GM12878 (cell line): Measurements from ENCODE around the gene AGAP3. TPM values are rescaled to one million over a fixed set of nuclear protein-coding genes. Genes with fewer than 3 reads are reported as not detected.

ENCODE experiments used
- ATAC-seq: fragments of 200-7000 bp; cut with Tn5 transposase; 3 replicates; pipeline ENCODE4 v1.9.1; 2020; ENCODE audit warnings: mild to moderate bottlenecking, moderate library complexity
- BruUV-seq: library from RNA; stranded (reverse); fragments of 400-500 nt; replicated peaks from 2 replicates; lab custom pipeline; 2021; lab: Mats Ljungman, UMichigan
- CTCF ChIA-PET: fragments of 300-600 bp; sonication (Branson Sonifier 250); formaldehyde crosslinking; extraction: SDS; loops from one replicate; lab custom pipeline; 2021; ENCODE audit warnings: inconsistent platforms; lab: Yijun Ruan, JAX
- POLR2A ChIA-PET: fragments of 350-600 bp; formaldehyde crosslinking; extraction: SDS; loops from one replicate; lab custom pipeline; 2021; ENCODE audit warnings: inconsistent platforms; lab: Charles Lee
- RAD21 ChIA-PET: fragments of 300-600 bp; sonication (Branson Sonifier 250); formaldehyde crosslinking; loops from one replicate; lab custom pipeline; 2023; ENCODE audit warnings: antibody characterized with exemption; ENCODE audit not compliant: unreplicated experiment; lab: Charles Lee
- SMC1A ChIA-PET: fragments of 300-600 bp; sonication (Branson Sonifier 250); formaldehyde crosslinking; loops from one replicate; lab custom pipeline; 2023; ENCODE audit not compliant: unreplicated experiment, uncharacterized antibody; lab: Charles Lee
- DNase-seq: peaks from one replicate; pipeline ENCODE4 v3.0.0-alpha.2; 2011; ENCODE audit warnings: low read depth, low spot score
- FAIRE-seq: peaks from 3 replicates; lab custom pipeline; 2011; peaks lifted over from hg19 to GRCh38; lab: Jason Lieb, UNC
- H2AFZ ChIP-seq: 2 replicates; pipeline ENCODE4 v1.6.0; 2011; ENCODE audit warnings: low read depth, low read length, control low read depth; ENCODE audit not compliant: control insufficient read depth
- H3K27ac ChIP-seq: 2 replicates; pipeline ENCODE4 v1.5.1; 2011; ENCODE audit warnings: control low read depth; ENCODE audit not compliant: control insufficient read depth, insufficient read depth
- H3K27me3 ChIP-seq, 2 experiments: replicated peaks in 1 of 2; 2 replicates each; pipeline versions ENCODE4 v1.6.0 to v1.6.1; 2011; ENCODE audit warnings: low read length in 1 of 2; ENCODE audit not compliant: control insufficient read depth in 2 of 2, insufficient read depth in 2 of 2
- H3K36me3 ChIP-seq, 2 experiments: 2 replicates each; pipeline ENCODE4 v1.5.1; 2011; ENCODE audit warnings: low read length in 1 of 2; ENCODE audit not compliant: control insufficient read depth in 2 of 2, insufficient read depth in 2 of 2
- H3K4me1 ChIP-seq: 2 replicates; pipeline ENCODE4 v1.6.1; 2011; ENCODE audit warnings: mild to moderate bottlenecking, low read length, moderate library complexity, mixed read lengths; ENCODE audit not compliant: control insufficient read depth, insufficient read depth
- H3K4me2 ChIP-seq: 2 replicates; pipeline ENCODE4 v1.6.0; 2011; ENCODE audit warnings: control low read depth; ENCODE audit not compliant: control insufficient read depth, insufficient read depth
- H3K4me3 ChIP-seq: fragments of 200-600 bp; sonication (generic); 2 replicates; pipeline ENCODE4 v1.5.1; 2016
- H3K79me2 ChIP-seq: 2 replicates; pipeline ENCODE4 v1.6.0; 2011; ENCODE audit warnings: low read length; ENCODE audit not compliant: control insufficient read depth, insufficient read depth
- H3K9ac ChIP-seq: 2 replicates; pipeline ENCODE4 v1.8.0; 2011; ENCODE audit warnings: low read length, control low read depth, mixed read lengths; ENCODE audit not compliant: control insufficient read depth, insufficient read depth
- H3K9me3 ChIP-seq: replicated peaks from 3 replicates; pipeline ENCODE4 v1.5.1; 2011; ENCODE audit warnings: mild to moderate bottlenecking, low read length; ENCODE audit not compliant: control insufficient read depth, insufficient read depth
- H4K20me1 ChIP-seq: 2 replicates; pipeline ENCODE4 v1.6.0; 2011; ENCODE audit not compliant: control insufficient read depth, insufficient read depth
- CEBPB ChIP-seq, 2 experiments: fragments of 150-350 bp in 1 of 2; IDR thresholded peaks; 2 replicates each; pipeline ENCODE4 v1.6.1; 2012 to 2014; ENCODE audit warnings: low read depth in 2 of 2, low read length in 2 of 2, borderline replicate concordance in 1 of 2, inconsistent platforms in 1 of 2
- FOS ChIP-seq: IDR thresholded peaks from 3 replicates; pipeline ENCODE4 v1.6.1; 2011; ENCODE audit warnings: borderline replicate concordance; ENCODE audit not compliant: insufficient read length; ENCODE audit errors: extremely low read depth
- GATAD2B ChIP-seq: fragments of 450-650 bp; conservative IDR thresholded peaks from 2 replicates; pipeline ENCODE4 v1.6.1; 2017; ENCODE audit warnings: low read depth, mild to moderate bottlenecking, moderate library complexity
- MXI1 ChIP-seq: fragments of 150-350 bp; IDR thresholded peaks from 2 replicates; pipeline ENCODE4 v1.6.1; 2011; ENCODE audit warnings: low read depth, mild to moderate bottlenecking, inconsistent platforms, low read length, improper control_type of control experiment
- NFIC ChIP-seq: IDR thresholded peaks from 2 replicates; pipeline ENCODE4 v1.6.1; 2012; ENCODE audit warnings: low read depth, mild to moderate bottlenecking, inconsistent platforms, low read length, moderate library complexity
- NFYB ChIP-seq: IDR thresholded peaks from 2 replicates; pipeline ENCODE4 v1.6.1; 2011; ENCODE audit warnings: low read depth, mild to moderate bottlenecking, low read length, improper control_type of control experiment, moderate library complexity; ENCODE audit not compliant: insufficient read depth
- SIX5 ChIP-seq: IDR thresholded peaks from 2 replicates; pipeline ENCODE4 v1.6.1; 2011; ENCODE audit warnings: mild to moderate bottlenecking, low read depth, low read length, moderate library complexity; ENCODE audit not compliant: severe bottlenecking
- SMAD5 ChIP-seq: IDR thresholded peaks from 2 replicates; pipeline ENCODE4 v1.6.1; 2016; ENCODE audit warnings: antibody characterized with exemption, low read depth
- SMARCA5 ChIP-seq: fragments of 450-650 bp; IDR thresholded peaks from 2 replicates; pipeline ENCODE4 v1.6.1; 2017; ENCODE audit warnings: mild to moderate bottlenecking
- SMC3 ChIP-seq: IDR thresholded peaks from 2 replicates; pipeline ENCODE4 v1.6.1; 2011; ENCODE audit warnings: low read length, improper control_type of control experiment, borderline replicate concordance
- TCF3 ChIP-seq: IDR thresholded peaks from 2 replicates; pipeline ENCODE4 v1.6.1; 2012; ENCODE audit warnings: low read depth, mild to moderate bottlenecking, low read length, borderline replicate concordance; ENCODE audit not compliant: insufficient read depth
- ZNF207 ChIP-seq: fragments of 450-650 bp; IDR thresholded peaks from 2 replicates; pipeline ENCODE4 v1.6.1; 2014; ENCODE audit warnings: antibody characterized with exemption, mild to moderate bottlenecking, borderline replicate concordance
- WGBS: methylation state at CpG from one replicate; pipeline ENCODE4 v1.1.6; 2016; ENCODE audit warnings: low lambda C conversion rate; ENCODE audit not compliant: insufficient replicate concordance, insufficient coverage; ENCODE audit errors: missing lambda C conversion rate; 5-methylcytosine and 5-hydroxymethylcytosine counted together
- in situ Hi-C: fragments of 300-500 bp; cut with MboI; formaldehyde crosslinking; loops from 9 replicates; pipeline ENCODE4 v1.14.3; 2018; ENCODE audit warnings: mixed read lengths
- intact Hi-C: fragments of 100-400 bp; cut with micrococcal nuclease; formaldehyde crosslinking; loops from one replicate; pipeline ENCODE4 v1.14.2; 2022; ENCODE audit not compliant: unreplicated experiment
- polyA plus RNA-seq, 11 experiments: library from polyadenylated mRNA; depleted of rRNA in 4 of 11; unstranded in 6 of 11; stranded (reverse) in 5 of 11; fragments of >200 nt; fragmentation: Nextera tagmentation in 4 of 11; fragmentation: Illumina TruSeq in 1 of 11; extraction: Ambion mirVana in 4 of 11; extraction: Trizol in 1 of 11; gene quantifications; 1 replicate in 1 of 11; 2 replicates in 10 of 11; pipeline versions ENCODE4 v1.2.1 to v1.2.3, GENCODE V29; 2011 to 2016; ENCODE audit warnings: inconsistent platforms in 2 of 11, missing spikeins in 2 of 11, low read depth in 1 of 11
- total RNA-seq, 4 experiments: library from RNA; depleted of rRNA in 3 of 4; stranded (reverse); fragments of >200 nt in 3 of 4; fragmentation: Illumina TruSeq in 1 of 4; extraction: Trizol in 1 of 4; gene quantifications; 2 replicates each; pipeline versions ENCODE4 v1.2.1 to v1.2.3, GENCODE V29; 2013 to 2021
- TF ChIP-seq, protein P1 (sequence below): IDR thresholded peaks from 2 replicates; pipeline ENCODE4 v1.6.1; 2012; ENCODE audit warnings: low read depth, low read length, improper control_type of control experiment
- TF ChIP-seq, protein P2 (sequence below): IDR thresholded peaks from 2 replicates; pipeline ENCODE4 v1.6.1; 2012; ENCODE audit warnings: mild to moderate bottlenecking, low read depth, low read length

Gene AGAP3
- total and polyA plus RNA-seq, 10 of the 15 experiments (the other 5 are each of a cell fraction or from before 2014, with no cell fraction given) = 1.8 to 68.1 (median 15.7) TPM

DNA sequence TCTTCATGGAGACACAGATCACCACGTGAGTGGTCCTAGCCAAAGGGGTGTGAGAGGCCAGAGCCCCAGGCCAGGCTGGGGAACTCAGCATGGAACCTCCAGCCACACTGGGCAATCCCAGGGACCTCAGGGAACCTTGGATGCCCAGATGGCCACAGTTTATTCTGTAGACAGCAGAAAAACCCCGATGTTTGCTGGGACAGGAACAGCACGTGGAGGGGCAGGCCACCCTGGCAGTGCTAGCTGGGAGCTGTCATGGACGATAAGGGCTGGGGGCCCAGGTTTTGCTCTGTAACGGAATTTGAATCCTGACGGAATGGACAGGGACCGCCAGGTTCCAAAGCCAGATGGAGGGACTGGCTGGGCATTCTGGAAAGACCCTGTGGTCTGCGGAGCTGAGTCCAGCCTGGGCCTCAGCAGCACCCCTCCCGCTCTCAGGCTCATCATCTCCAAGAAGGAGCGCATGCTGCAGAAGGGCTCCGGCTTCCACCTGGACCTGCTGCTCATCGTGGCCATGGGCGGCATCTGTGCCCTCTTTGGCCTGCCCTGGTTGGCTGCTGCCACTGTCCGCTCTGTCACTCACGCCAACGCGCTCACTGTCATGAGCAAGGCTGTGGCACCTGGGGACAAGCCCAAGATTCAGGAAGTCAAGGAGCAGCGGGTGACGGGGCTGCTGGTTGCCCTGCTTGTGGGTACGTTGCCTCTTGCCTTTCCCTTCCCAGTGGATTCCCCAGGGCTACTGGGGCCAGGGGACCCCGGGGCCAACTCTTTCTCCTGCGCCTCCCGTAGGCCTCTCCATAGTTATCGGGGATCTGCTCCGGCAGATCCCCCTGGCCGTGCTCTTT is 11.2 kb upstream of the AGAP3 start:
- in situ Hi-C loops = no loop called here
- intact Hi-C loops = no loop called here
- TF ChIP-seq GATAD2B (no peak), MXI1 (no peak), SMAD5 (no peak), TCF3 (no peak), ZNF207 (no peak), SIX5 (no peak), CEBPB (IDR thresholded peaks at IDR 0.05; ENCODE audit: borderline replicate concordance in 1 of 2, low read depth in 2 of 2, low read length in 2 of 2) (no peak)
- H3K27me3 ChIP-seq = no peaks in the 10 kb centered on the region
- FAIRE-seq (no peak), DNase-seq (no peak), ATAC-seq (no peak)
- peaks cover 12% of the 10 kb centered on the region for H3K79me2 ChIP-seq
- no peak overlapping the region for H3K27ac ChIP-seq
- CTCF ChIA-PET = no interaction called here
- WGBS = 90% methylated on average over 24 of the region's 26 CpGs
- H3K9ac ChIP-seq = no peak overlapping the region
- H3K4me1 ChIP-seq = peaks cover 8% of the 10 kb centered on the region
- H4K20me1 ChIP-seq = no peaks in the 10 kb centered on the region; the same call in 1 of the 2 replicates
- peaks cover under 1 to 32% of the 10 kb centered on the region in 2 experiments; a peak in 3 of 4 replicates for H3K36me3 ChIP-seq
- no peak overlapping the region for H3K4me3 ChIP-seq
- H2AFZ ChIP-seq = no peak overlapping the region
- POLR2A ChIA-PET = no interaction called here
- SMC1A ChIA-PET = no interaction called here
- RAD21 ChIA-PET = no interaction called here
- no TSS peak for BruUV-seq
- no peak overlapping the region for H3K4me2 ChIP-seq
- H3K9me3 ChIP-seq = no peaks in the 10 kb centered on the region

DNA sequence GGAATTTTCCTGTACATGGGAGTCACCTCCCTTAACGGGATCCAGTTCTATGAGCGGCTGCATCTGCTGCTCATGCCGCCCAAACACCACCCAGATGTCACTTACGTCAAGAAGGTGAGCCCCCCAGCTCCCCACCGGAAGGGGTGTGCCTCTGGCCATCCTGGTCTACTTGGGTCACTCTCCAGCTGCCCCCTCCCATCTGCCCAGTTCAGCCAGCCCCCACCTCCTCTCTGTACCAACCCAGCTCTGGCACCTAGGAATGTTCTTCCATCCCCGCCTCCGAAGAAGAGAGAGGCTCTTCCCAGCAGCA is 10.7 kb upstream of the AGAP3 start:
- WGBS = 92% methylated on average over 6 of the region's 7 CpGs
- BruUV-seq = no TSS peak
- Histone ChIP-seq H3K4me1 (peaks cover 8% of the 10 kb centered on the region), H3K4me3 (no peak overlapping the region), H3K27me3 (no peaks in the 10 kb centered on the region), H3K27ac (no peak overlapping the region), H4K20me1 (no peaks in the 10 kb centered on the region; the same call in 1 of the 2 replicates), H2AFZ (no peak overlapping the region), H3K9ac (no peak overlapping the region), H3K4me2 (no peak overlapping the region), H3K79me2 (peaks cover 18% of the 10 kb centered on the region), H3K9me3 (no peaks in the 10 kb centered on the region), H3K36me3 (peaks cover 0 to 27% of the 10 kb centered on the region in 2 experiments; a peak in 3 of 4 replicates)
- ATAC-seq (no peak), DNase-seq (no peak), FAIRE-seq (no peak)
- in situ Hi-C loops (no loop called here), intact Hi-C loops (no loop called here)
- ChIA-PET RAD21 (no interaction called here), SMC1A (no interaction called here), POLR2A (no interaction called here), CTCF (no interaction called here)
- TF ChIP-seq SMARCA5 (no peak), FOS (no peak), NFYB (no peak), SMC3 (no peak), NFIC (no peak)
- TF ChIP-seq, protein P1, sequence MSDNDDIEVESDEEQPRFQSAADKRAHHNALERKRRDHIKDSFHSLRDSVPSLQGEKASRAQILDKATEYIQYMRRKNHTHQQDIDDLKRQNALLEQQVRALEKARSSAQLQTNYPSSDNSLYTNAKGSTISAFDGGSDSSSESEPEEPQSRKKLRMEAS = no peak
- TF ChIP-seq, protein P2, sequence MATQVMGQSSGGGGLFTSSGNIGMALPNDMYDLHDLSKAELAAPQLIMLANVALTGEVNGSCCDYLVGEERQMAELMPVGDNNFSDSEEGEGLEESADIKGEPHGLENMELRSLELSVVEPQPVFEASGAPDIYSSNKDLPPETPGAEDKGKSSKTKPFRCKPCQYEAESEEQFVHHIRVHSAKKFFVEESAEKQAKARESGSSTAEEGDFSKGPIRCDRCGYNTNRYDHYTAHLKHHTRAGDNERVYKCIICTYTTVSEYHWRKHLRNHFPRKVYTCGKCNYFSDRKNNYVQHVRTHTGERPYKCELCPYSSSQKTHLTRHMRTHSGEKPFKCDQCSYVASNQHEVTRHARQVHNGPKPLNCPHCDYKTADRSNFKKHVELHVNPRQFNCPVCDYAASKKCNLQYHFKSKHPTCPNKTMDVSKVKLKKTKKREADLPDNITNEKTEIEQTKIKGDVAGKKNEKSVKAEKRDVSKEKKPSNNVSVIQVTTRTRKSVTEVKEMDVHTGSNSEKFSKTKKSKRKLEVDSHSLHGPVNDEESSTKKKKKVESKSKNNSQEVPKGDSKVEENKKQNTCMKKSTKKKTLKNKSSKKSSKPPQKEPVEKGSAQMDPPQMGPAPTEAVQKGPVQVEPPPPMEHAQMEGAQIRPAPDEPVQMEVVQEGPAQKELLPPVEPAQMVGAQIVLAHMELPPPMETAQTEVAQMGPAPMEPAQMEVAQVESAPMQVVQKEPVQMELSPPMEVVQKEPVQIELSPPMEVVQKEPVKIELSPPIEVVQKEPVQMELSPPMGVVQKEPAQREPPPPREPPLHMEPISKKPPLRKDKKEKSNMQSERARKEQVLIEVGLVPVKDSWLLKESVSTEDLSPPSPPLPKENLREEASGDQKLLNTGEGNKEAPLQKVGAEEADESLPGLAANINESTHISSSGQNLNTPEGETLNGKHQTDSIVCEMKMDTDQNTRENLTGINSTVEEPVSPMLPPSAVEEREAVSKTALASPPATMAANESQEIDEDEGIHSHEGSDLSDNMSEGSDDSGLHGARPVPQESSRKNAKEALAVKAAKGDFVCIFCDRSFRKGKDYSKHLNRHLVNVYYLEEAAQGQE = no peak
